IMR-90 (cell line): ENCODE data around the gene STRN. TPM values are rescaled to one million over a fixed set of nuclear protein-coding genes. Genes with fewer than 3 reads are reported as not detected.

Experiments
- ATAC-seq: fragments of 200-7000 bp; cut with Tn5 transposase; 2 replicates; pipeline ENCODE4 v1.9.1; 2020; ENCODE audit warnings: low read depth, mild to moderate bottlenecking, moderate library complexity
- BruUV-seq: library from RNA; stranded (reverse); fragments of 400-500 nt; replicated peaks from 2 replicates; lab custom pipeline; 2021; lab: Mats Ljungman, UMichigan
- CTCF ChIA-PET: fragments of 300-600 bp; formaldehyde crosslinking; extraction: SDS; loops from one replicate; lab custom pipeline; 2021; ENCODE audit warnings: antibody characterized with exemption; lab: Yijun Ruan, JAX
- POLR2A ChIA-PET: fragments of 300-600 bp; sonication (Branson Sonifier 250); formaldehyde crosslinking; loops from one replicate; lab custom pipeline; 2022; ENCODE audit warnings: antibody characterized with exemption; ENCODE audit not compliant: unreplicated experiment; lab: Charles Lee
- DNase-seq: peaks from one replicate; pipeline ENCODE4 v3.0.0; 2013
- H2AFZ ChIP-seq: replicated peaks from 2 replicates; pipeline ENCODE3; 2013; ENCODE audit warnings: low read length, mild to moderate bottlenecking; ENCODE audit not compliant: poor library complexity
- H2AK5ac ChIP-seq: 2 replicates; pipeline ENCODE4 v1.6.1; 2013; ENCODE audit warnings: low read depth, low read length, inconsistent platforms
- H2AK9ac ChIP-seq: replicated peaks from 2 replicates; pipeline ENCODE3; 2013; ENCODE audit warnings: mild to moderate bottlenecking, low read depth, low read length, moderate library complexity; ENCODE audit not compliant: poor library complexity
- H2BK120ac ChIP-seq: 2 replicates; pipeline ENCODE4 v1.6.1; 2013; ENCODE audit warnings: low read depth, low read length, inconsistent platforms
- H2BK15ac ChIP-seq: 3 replicates; pipeline ENCODE4 v1.6.1; 2013; ENCODE audit warnings: low read depth, low read length, inconsistent platforms
- H2BK20ac ChIP-seq: 2 replicates; pipeline ENCODE4 v1.6.1; 2013; ENCODE audit warnings: low read depth, mild to moderate bottlenecking, inconsistent platforms, low read length, moderate library complexity
- H2BK5ac ChIP-seq: 2 replicates; pipeline ENCODE4 v1.6.1; 2013; ENCODE audit warnings: mild to moderate bottlenecking, low read depth, low read length, inconsistent platforms; ENCODE audit not compliant: poor library complexity, severe bottlenecking
- H3K14ac ChIP-seq: replicated peaks from 2 replicates; pipeline ENCODE4 v1.6.1; 2013; ENCODE audit warnings: low read depth, low read length, inconsistent platforms
- H3K18ac ChIP-seq: 2 replicates; pipeline ENCODE4 v1.6.1; 2013; ENCODE audit warnings: low read depth, low read length, control low read depth
- H3K23ac ChIP-seq: 2 replicates; pipeline ENCODE4 v1.6.1; 2013; ENCODE audit warnings: low read depth, low read length, inconsistent platforms
- H3K27ac ChIP-seq: 2 replicates; pipeline ENCODE4 v1.5.1; 2013; ENCODE audit warnings: mild to moderate bottlenecking, control low read depth, low read length; ENCODE audit not compliant: insufficient read depth
- H3K27me3 ChIP-seq: 2 replicates; pipeline ENCODE4 v1.6.1; 2013; ENCODE audit warnings: low read length; ENCODE audit not compliant: control insufficient read depth, insufficient read depth
- H3K36me3 ChIP-seq: 2 replicates; pipeline ENCODE4 v1.6.1; 2013; ENCODE audit warnings: low read length, mixed read lengths; ENCODE audit not compliant: control insufficient read depth, insufficient read depth
- H3K4ac ChIP-seq: 2 replicates; pipeline ENCODE4 v1.6.1; 2013; ENCODE audit warnings: low read depth, low read length, inconsistent platforms
- H3K4me1 ChIP-seq: 2 replicates; pipeline ENCODE4 v1.6.1; 2013; ENCODE audit warnings: low read length, mixed read lengths; ENCODE audit not compliant: control insufficient read depth, insufficient read depth
- H3K4me2 ChIP-seq: 2 replicates; pipeline ENCODE4 v1.6.1; 2013; ENCODE audit warnings: low read depth, mild to moderate bottlenecking, control low read depth, low read length, moderate library complexity
- H3K4me3 ChIP-seq: 2 replicates; pipeline ENCODE4 v1.5.1; 2013; ENCODE audit warnings: low read depth, mild to moderate bottlenecking, control low read depth, low read length, moderate library complexity; ENCODE audit not compliant: insufficient read depth
- H3K56ac ChIP-seq: 2 replicates; pipeline ENCODE4 v1.6.1; 2013; ENCODE audit warnings: low read length, inconsistent platforms; ENCODE audit not compliant: insufficient read depth; ENCODE audit errors: extremely low read depth
- H3K79me1 ChIP-seq, 2 experiments: 2 replicates each; pipeline ENCODE4 v1.6.1; 2013; ENCODE audit warnings: low read length in 2 of 2, inconsistent platforms in 1 of 2, low read depth in 1 of 2
- H3K9ac ChIP-seq: 2 replicates; pipeline ENCODE4 v1.6.1; 2013; ENCODE audit warnings: low read depth, low read length, control low read depth
- H3K9me1 ChIP-seq: 2 replicates; pipeline ENCODE4 v1.6.1; 2013; ENCODE audit warnings: low read length, inconsistent platforms; ENCODE audit not compliant: insufficient read depth
- H3K9me3 ChIP-seq: 2 replicates; pipeline ENCODE4 v1.6.1; 2013; ENCODE audit warnings: low read length; ENCODE audit not compliant: control insufficient read depth, insufficient read depth
- H4K20me1 ChIP-seq: 2 replicates; pipeline ENCODE4 v1.6.1; 2013; ENCODE audit warnings: low read length, inconsistent platforms; ENCODE audit not compliant: insufficient read depth
- H4K5ac ChIP-seq: 2 replicates; pipeline ENCODE4 v1.6.1; 2013; ENCODE audit warnings: mild to moderate bottlenecking, low read depth, low read length, control low read depth
- H4K8ac ChIP-seq, 2 experiments: 2 replicates each; pipeline ENCODE4 v1.6.1; 2013; ENCODE audit warnings: low read depth in 2 of 2, low read length in 2 of 2, control low read depth in 1 of 2, inconsistent platforms in 1 of 2
- H4K91ac ChIP-seq: 2 replicates; pipeline ENCODE4 v1.6.1; 2013; ENCODE audit warnings: low read depth, low read length, inconsistent platforms; ENCODE audit not compliant: insufficient read depth
- FOS ChIP-seq: fragments of 150-350 bp; IDR thresholded peaks from 2 replicates; pipeline ENCODE4 v1.6.1; 2016; ENCODE audit warnings: low read depth, low read length
- NFE2L2 ChIP-seq: fragments of 150-350 bp; IDR thresholded peaks from 2 replicates; pipeline ENCODE4 v1.6.1; 2016; ENCODE audit warnings: low read depth, mild to moderate bottlenecking, low read length
- WGBS, 2 experiments: methylation state at CpG; one replicate each; pipeline versions ENCODE4 v1.1.5 to v1.1.7; 2013; ENCODE audit warnings: missing lambda C conversion rate in 2 of 2; ENCODE audit not compliant: insufficient read length in 1 of 2; ENCODE audit errors: extremely low coverage in 2 of 2; 5-methylcytosine and 5-hydroxymethylcytosine counted together
- dilution Hi-C: fragments of 300-500 bp; cut with HindIII; formaldehyde crosslinking; loops from one replicate; pipeline ENCODE4 v1.14.3; 2018; ENCODE audit warnings: low sequenced_read_pairs; ENCODE audit not compliant: unreplicated experiment
- in situ Hi-C: fragments of 300-500 bp; cut with MboI; formaldehyde crosslinking; loops from 3 replicates; pipeline ENCODE4 v1.14.3; 2019; ENCODE audit warnings: low sequenced_read_pairs, inconsistent platforms, mixed read lengths
- intact Hi-C: fragments of 100-400 bp; cut with micrococcal nuclease; formaldehyde crosslinking; loops from 2 replicates; pipeline ENCODE4 v1.10.0; 2022
- polyA plus RNA-seq, 3 experiments: library from polyadenylated mRNA; depleted of rRNA; stranded (reverse); fragments of >200 nt; gene quantifications; 2 replicates each; pipeline ENCODE4 v1.2.3, GENCODE V29; 2012; ENCODE audit warnings: low replicate concordance in 1 of 3
- total RNA-seq: library from RNA; depleted of rRNA; stranded (reverse); fragments of >200 nt; gene quantifications from 2 replicates; pipeline ENCODE4 v1.2.3, GENCODE V29; 2012

The STRN gene
- total and polyA plus RNA-seq, 2 of the 4 experiments (the other 2 are of a cell fraction): 5.1 to 23.3 TPM

DNA sequence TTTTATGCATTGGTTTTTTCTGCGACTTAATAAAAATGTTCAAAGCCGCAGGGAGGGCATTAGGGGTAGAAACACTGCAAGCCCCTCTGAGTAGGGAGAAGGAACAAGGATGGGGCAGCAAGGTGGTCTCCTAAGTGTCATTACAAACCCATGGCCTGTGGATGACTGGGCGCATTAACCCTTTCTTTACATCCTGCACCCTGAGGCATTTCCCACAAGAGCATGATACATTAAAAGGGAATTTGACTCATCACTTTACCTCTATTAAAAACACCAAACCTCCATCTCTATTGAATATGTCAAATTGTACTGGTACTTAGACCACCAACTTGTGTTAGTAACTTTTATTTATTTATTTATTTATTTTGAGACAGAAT is 157.3 kb downstream of the STRN start:
- H2AFZ ChIP-seq: no peak overlapping the region
- ChIA-PET POLR2A (no interaction called here), CTCF (no interaction called here)
- no peak overlapping the region for H2BK20ac ChIP-seq
- no peak overlapping the region for H3K4ac ChIP-seq
- no peak overlapping the region for H4K8ac ChIP-seq
- dilution Hi-C loops: no loop called here
- H2AK5ac ChIP-seq: no peak overlapping the region
- intact Hi-C loops: no loop called here
- H3K4me2 ChIP-seq: no peak overlapping the region
- H3K27ac ChIP-seq: no peak overlapping the region
- H3K56ac ChIP-seq: no peak overlapping the region
- H3K9ac ChIP-seq: no peak overlapping the region
- no peak overlapping the region for H3K14ac ChIP-seq
- H2AK9ac ChIP-seq: no peak overlapping the region
- H3K27me3 ChIP-seq: peaks cover 4% of the 10 kb centered on the region; the same call in 1 of the 2 replicates
- no peaks in the 10 kb centered on the region for H3K4me1 ChIP-seq
- ATAC-seq (no peak), DNase-seq (no peak)
- no peaks in the 10 kb centered on the region for H4K20me1 ChIP-seq
- H2BK120ac ChIP-seq: no peak overlapping the region
- no peak overlapping the region for H3K23ac ChIP-seq
- BruUV-seq: no TSS peak
- TF ChIP-seq NFE2L2 (no peak), FOS (no peak)
- H2BK5ac ChIP-seq: no peak overlapping the region
- H3K18ac ChIP-seq: no peak overlapping the region
- H3K4me3 ChIP-seq: no peak overlapping the region
- H3K36me3 ChIP-seq: no peaks in the 10 kb centered on the region
- H3K79me1 ChIP-seq: no peaks in the 10 kb centered on the region
- no peak overlapping the region for H4K5ac ChIP-seq
- no peaks in the 10 kb centered on the region for H3K9me1 ChIP-seq
- H4K91ac ChIP-seq: no peak overlapping the region
- WGBS, 2 experiments: no CpG with 5 or more reads among the region's 3 CpGs
- no peaks in the 10 kb centered on the region for H3K9me3 ChIP-seq
- in situ Hi-C loops: no loop called here
- H2BK15ac ChIP-seq: no peak overlapping the region
